ENCODE measurements around the gene SLC27A1. TPM values are rescaled to one million over a fixed set of nuclear protein-coding genes. Genes with fewer than 3 reads are reported as not detected.

The SLC27A1 gene
- total RNA-seq, 1 donor from 2014 or later: 27.8 TPM

DNA sequence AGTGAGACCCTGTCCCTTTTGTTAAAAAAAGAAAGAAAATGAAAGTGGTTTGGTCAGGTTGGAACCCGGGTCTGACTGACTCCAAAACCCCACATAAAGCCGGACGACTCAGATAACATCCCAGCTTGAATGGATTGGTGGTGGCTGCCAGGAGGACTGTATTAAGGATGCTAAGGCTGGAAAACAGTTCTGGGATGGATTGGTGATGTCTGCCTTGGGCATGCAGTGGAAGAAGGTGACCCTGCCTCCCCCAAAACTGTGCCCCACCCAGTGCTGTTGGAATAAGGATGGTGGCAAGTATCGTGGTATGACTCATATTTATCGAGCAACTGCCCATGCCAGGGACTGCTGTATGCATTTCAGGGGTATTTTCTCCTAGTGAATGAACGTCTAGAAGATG lies 66.6 kb downstream of the SLC27A1 start:
- H3K4me3 ChIP-seq: no peak overlapping the region
- DNase-seq (no peak), ATAC-seq (no peak)
- H3K36me3 ChIP-seq: no peaks in the 10 kb centered on the region
- H3K27me3 ChIP-seq: no peaks in the 10 kb centered on the region
- no peak for TF ChIP-seq CTCF (IDR thresholded peaks at IDR 0.05)
- intact Hi-C loops (cut with DNase I): no loop called here
- H3K9me3 ChIP-seq: no peaks in the 10 kb centered on the region
- H3K27ac ChIP-seq: no peak overlapping the region
- peaks cover 13% of the 10 kb centered on the region for H3K4me1 ChIP-seq

DNA sequence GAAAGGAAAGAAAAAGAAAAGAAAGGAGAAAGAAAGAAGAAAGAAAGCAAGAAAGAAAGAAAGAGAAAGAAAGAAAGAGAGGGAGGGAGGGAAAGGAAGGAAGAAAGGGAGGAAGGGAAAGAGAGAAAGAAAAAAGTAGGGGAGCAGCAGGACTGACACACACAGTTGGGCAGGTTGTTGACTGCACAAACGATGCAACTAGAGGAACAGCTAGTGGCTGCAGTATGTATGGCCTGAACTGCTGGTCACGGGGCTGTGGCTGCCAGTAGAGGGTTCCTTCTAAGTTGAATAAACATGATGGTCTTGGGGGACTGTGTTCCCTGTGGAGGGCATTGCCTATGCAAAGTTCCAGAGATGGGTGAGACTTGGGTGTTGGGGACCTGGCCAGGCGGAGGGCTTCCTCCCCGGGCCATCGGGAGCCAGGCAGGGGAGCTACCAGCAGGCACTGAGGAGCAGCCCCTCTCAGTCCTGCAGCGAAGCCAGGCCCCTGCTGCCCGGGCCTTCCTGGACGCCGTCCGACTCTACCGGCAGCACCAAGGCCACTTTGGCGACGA lies 68.4 kb downstream of the SLC27A1 start:
- ATAC-seq (peak; percentile 1), DNase-seq (no peak)
- no peaks in the 10 kb centered on the region for H3K9me3 ChIP-seq
- TF ChIP-seq CTCF (IDR thresholded peaks at IDR 0.05): no peak
- H3K36me3 ChIP-seq: no peaks in the 10 kb centered on the region
- intact Hi-C loops (cut with DNase I): no loop called here
- H3K27me3 ChIP-seq: no peaks in the 10 kb centered on the region
- H3K4me1 ChIP-seq: peaks cover 13% of the 10 kb centered on the region
- peak overlapping the region; percentile 56 for H3K4me3 ChIP-seq
- H3K27ac ChIP-seq: peak overlapping the region; percentile 63

DNA sequence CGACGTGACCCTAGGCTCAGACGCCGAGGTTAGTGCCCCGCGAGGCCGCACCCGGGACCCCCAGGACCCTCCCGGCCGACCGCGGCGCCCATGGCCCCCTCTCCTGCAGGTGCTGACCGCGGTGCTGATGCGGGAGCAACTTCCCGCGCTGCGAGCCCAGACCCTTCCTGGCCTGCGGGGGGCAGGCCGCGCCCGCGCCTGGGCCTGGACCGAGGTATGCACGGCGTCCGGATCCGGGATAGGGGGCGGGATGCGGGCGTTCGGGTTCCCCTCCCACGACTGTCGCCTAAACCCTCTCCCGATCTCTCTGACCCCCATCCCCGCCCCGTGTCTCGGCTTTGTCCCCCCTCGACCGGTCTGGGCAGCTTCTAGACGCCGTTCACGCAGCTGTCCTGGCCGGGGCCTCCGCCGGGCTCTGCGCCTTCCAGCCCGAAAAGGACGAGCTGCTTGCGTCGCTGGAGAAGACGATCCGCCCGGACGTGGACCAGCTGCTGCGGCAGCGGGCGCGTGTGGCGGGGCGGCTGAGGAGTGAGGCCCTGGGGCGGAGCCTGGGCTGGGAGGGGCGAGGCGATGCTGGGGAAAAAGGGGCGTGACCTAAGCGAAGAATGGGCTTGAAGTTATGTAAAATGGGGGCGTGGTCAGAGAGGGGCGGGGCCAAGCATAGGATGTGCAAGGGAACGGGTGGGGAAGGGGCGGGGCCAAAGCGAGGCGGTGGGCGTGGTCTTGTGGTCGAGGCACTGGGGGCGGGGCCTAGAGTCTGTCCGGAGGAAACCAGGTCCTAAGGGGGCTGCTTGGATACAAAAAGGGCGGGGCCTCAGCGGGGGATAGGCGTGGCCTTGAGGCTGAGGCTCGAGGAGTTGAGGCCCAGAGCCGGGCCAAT lies 69.2 kb downstream of the SLC27A1 start:
- peak overlapping the region; percentile 63 for H3K27ac ChIP-seq
- intact Hi-C loops (cut with DNase I): no loop called here
- peaks cover 13% of the 10 kb centered on the region for H3K4me1 ChIP-seq
- H3K9me3 ChIP-seq: no peaks in the 10 kb centered on the region
- peak; percentile 96 for DNase-seq
- TF ChIP-seq CTCF (IDR thresholded peaks at IDR 0.05): peak; percentile 42
- peak overlapping the region; percentile 56 for H3K4me3 ChIP-seq
- ATAC-seq: peak; percentile 96
- no peaks in the 10 kb centered on the region for H3K36me3 ChIP-seq
- H3K27me3 ChIP-seq: no peaks in the 10 kb centered on the region

- Histone ChIP-seq H3K4me3 (no peak overlapping the region), H3K27ac (no peak overlapping the region), H3K9me3 (no peaks in the 10 kb centered on the region), H3K27me3 (no peaks in the 10 kb centered on the region), H3K36me3 (no peaks in the 10 kb centered on the region), H3K4me1 (peaks cover 13% of the 10 kb centered on the region)
- DNase-seq (no peak), ATAC-seq (no peak)
- intact Hi-C loops (cut with DNase I): no loop called here
- TF ChIP-seq CTCF (IDR thresholded peaks at IDR 0.05): no peak
Observed at GRCh38 chr19:17540174-17540573, 69.8 kb downstream of the SLC27A1 start.

DNA sequence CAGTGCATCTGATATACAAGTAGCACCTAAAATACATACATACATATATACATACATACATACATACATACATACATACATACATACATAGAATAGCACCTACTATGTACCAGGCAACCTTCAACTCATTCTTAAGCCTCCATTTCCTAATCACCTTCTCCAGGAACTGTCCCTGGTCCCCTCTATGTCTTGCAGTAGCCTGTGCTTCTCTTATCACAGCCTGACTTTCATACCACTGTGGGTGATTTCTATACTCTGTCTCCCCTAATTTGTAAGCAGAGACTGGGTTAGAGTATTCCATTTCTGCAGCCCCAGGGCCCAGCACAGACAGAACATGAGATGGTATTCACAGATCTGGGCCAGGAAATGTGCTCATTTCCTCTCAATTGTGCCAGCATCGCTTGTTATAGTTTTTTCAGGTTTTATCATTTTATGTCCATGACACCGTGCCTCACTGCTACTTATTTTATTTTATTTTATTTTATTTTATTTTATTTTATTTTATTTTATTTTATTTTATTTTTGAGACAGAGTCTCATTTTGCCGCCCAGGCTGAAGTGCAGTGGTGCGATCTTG lies 70.9 kb downstream of the SLC27A1 start:
- ATAC-seq (no peak), DNase-seq (no peak)
- Histone ChIP-seq H3K4me3 (no peak overlapping the region), H3K27ac (no peak overlapping the region), H3K4me1 (peaks cover 13% of the 10 kb centered on the region), H3K27me3 (no peaks in the 10 kb centered on the region), H3K36me3 (no peaks in the 10 kb centered on the region), H3K9me3 (no peaks in the 10 kb centered on the region)
- intact Hi-C loops (cut with DNase I): no loop called here
- no peak for TF ChIP-seq CTCF (IDR thresholded peaks at IDR 0.05)

Measured in upper lobe of right lung (tissue), 1 donor.